Umbilical cord (tissue), 2 donors: ENCODE results near the gene NANS. TPM values are rescaled to one million over a fixed set of nuclear protein-coding genes. Genes with fewer than 3 reads are reported as not detected.
"Not testable (repeated sequence)": the region's sequence is repeated elsewhere in the genome, so short reads cannot be mapped to it uniquely, and the experiment has no call there.

Experiments used
- DNase-seq: peaks from one replicate; pipeline ENCODE4 v3.0.0-alpha.2; 2015; ENCODE audit warnings: low spot score
- total RNA-seq: library from RNA; depleted of rRNA; stranded (reverse); fragments of >200 nt; gene quantifications from one replicate; pipeline ENCODE4 v1.2.3, GENCODE V29; 2014; ENCODE audit warnings: low replicate concordance; ENCODE audit not compliant: insufficient read depth

NANS gene
- total RNA-seq, 1 donor from 2014 or later, result 42.9 TPM

- no peak for DNase-seq
Observed at GRCh38 chr9:98100456-98100855, 43.9 kb downstream of the NANS start.

- no peak for DNase-seq
Observed at GRCh38 chr9:98101416-98101815, 44.9 kb downstream of the NANS start.

GRCh38 chr9:98101868-98102273 is 45.3 kb downstream of the NANS start:
- no peak for DNase-seq

GRCh38 chr9:98104445-98104881 is 47.9 kb downstream of the NANS start:
- DNase-seq, result no peak

GRCh38 chr9:98105006-98105405 is 48.5 kb downstream of the NANS start:
- no peak for DNase-seq

GRCh38 chr9:98107926-98108325 is 51.4 kb downstream of the NANS start:
- no peak for DNase-seq

- DNase-seq, result no peak
Observed at GRCh38 chr9:98108531-98109031, 52.0 kb downstream of the NANS start.

GRCh38 chr9:98109052-98109451 is 52.5 kb downstream of the NANS start:
- DNase-seq, result no peak

GRCh38 chr9:98117097-98117496 is 60.6 kb downstream of the NANS start:
- not testable (repeated sequence) for DNase-seq

GRCh38 chr9:98117984-98118639 is 61.6 kb downstream of the NANS start:
- no peak for DNase-seq

GRCh38 chr9:98118640-98119601 is 62.4 kb downstream of the NANS start, which contains the start of gene TRIM14:
TRIM14 (minus strand) TSS chr9:98119222; CDS start chr9:98119188, 34 bp downstream.
- DNase-seq, result peak; percentile 55

GRCh38 chr9:98120476-98120875 is 63.9 kb downstream of the NANS start:
- DNase-seq, result no peak

GRCh38 chr9:98121058-98121457 is 64.5 kb downstream of the NANS start:
- DNase-seq, result no peak

- DNase-seq, result not testable (repeated sequence)
Observed at GRCh38 chr9:98124091-98124490, 67.6 kb downstream of the NANS start.

GRCh38 chr9:98124637-98125426 is 68.3 kb downstream of the NANS start:
- no peak for DNase-seq

- no peak for DNase-seq
Observed at GRCh38 chr9:98127226-98127625, 70.7 kb downstream of the NANS start.

GRCh38 chr9:98128316-98128715 is 71.8 kb downstream of the NANS start:
- DNase-seq, result no peak

- peak; percentile 28 for DNase-seq
Observed at GRCh38 chr9:98129451-98129881, 72.9 kb downstream of the NANS start.

- not testable (repeated sequence) for DNase-seq
Observed at GRCh38 chr9:98130060-98130459, 73.5 kb downstream of the NANS start.

- DNase-seq, result no peak
Observed at GRCh38 chr9:98130576-98131228, 74.2 kb downstream of the NANS start.

- DNase-seq, result no peak
Observed at GRCh38 chr9:98132158-98132557, 75.6 kb downstream of the NANS start.
